GM18498 (cell line): ENCODE data around the gene FAM3A.

Experiments
- ATAC-seq: cut with Tn5 transposase; IDR thresholded peaks from one replicate; pipeline ENCODE4 v1.9.1; 2021; ENCODE audit warnings: mild to moderate bottlenecking, moderate library complexity; ENCODE audit not compliant: unreplicated experiment

The FAM3A gene

GRCh38 chrX:154483325-154483724, 32.7 kb downstream of the FAM3A start:
- ATAC-seq, result no peak

- no peak for ATAC-seq
These were observed 33.2 kb downstream of the FAM3A start for GRCh38 chrX:154482786-154483185.

DNA sequence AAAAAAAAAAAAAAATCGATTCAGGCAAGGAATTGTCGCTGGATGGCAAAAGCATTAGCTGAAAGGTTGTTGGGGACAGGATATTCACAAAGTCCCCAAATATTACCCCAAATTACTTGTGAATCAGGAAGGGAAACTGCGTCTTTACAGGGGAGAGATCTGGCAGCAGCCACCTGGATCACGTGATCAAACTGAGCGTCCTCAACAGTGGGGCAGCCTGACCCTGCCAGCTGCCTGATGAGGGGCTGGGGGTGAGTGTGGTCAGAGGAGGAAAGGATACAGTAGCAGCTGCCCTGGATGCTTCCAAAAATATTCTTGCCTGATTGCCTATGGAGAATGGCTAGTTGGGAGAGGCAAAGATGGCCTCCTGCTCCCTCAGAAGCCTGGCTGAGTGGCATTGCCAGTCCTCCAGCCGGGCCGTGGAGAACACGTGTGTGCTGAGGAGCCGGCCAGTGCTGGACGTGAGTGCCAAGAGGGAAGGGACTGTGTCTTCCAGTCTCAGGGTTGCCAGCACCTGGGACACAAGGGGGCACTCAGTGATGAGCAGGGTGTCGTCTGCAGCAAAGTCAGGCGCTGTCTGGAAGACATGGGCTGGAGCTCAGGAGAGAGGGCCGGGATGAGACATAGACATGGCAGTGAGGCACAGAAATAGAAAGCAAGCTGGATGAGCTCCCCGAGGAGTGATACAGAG, 34.0 kb downstream of the FAM3A start:
- ATAC-seq, result no peak

- no peak for ATAC-seq
These were observed 34.8 kb downstream of the FAM3A start for GRCh38 chrX:154481195-154481594.

DNA sequence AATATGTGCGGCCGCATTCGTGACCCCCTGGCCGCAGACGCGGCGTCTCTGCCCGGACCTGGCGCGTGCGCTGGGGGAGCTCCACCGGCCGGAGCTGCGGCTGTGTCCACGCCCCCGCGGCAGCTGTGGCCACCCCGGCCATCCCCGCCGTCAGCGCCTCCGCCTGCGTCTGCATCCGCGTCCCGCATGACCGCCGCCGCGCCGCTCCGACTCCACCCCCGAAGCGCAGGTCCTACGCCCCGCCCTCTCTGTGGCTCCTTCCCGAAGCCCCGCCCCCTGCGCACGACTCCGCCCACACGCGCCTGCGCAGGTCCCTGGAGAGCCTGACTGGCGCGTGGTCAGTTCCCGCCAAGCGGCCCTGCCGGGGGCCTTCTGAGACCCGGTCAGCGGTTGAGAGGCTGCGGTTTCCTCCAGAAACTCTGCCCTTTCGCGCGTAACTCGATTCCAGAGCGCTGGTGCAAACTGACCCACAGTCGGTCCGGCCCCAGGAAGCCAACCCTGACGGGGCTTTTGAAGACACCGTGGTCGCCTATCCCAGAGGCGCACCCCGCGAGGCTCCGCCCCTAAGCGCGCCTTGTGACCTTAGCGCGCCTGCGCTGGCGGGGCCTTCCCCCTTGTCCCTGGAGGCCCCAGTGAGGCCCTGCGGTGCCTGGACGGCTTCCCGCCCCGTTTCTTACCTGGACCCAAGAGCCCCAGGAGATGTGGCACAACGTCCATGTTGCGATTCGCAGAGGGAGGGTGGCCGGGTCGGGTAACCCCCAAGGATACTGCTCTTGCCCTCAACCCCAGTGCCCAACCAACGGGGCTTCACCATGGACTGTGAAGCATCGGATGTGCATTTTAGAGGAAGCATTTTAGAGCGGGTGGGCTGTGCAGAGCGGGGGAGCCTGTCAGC, 37.1 kb downstream of the FAM3A start, which contains the start of gene LAGE3:
Gene LAGE3 (minus strand): TSS at position 554 of the 895 bp plus-strand sequence. CDS start 366 bp downstream, at position 188.
- peak; percentile 93 for ATAC-seq

- no peak for ATAC-seq
These were observed 38.0 kb downstream of the FAM3A start for GRCh38 chrX:154477891-154478477.

GRCh38 chrX:154476821-154477220, 39.2 kb downstream of the FAM3A start:
- no peak for ATAC-seq

DNA sequence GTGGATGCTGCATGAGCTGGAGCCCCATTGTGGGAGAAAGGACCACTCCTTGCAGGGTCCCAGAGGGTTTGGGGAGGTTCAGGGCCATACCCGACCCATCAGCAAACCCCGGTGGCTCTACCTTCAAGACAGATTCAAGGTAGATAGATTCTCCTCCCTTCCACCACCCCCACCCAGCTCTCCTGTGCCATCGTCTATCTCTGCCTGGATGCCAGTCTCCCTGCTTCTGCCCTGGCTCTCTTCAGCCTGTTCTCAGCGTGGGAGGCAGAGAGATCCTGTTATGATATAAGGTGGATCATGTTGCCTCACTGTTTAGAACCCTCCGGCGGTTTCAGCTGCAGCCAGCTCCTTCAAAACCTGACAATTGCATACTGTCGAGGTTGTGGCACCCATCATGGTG, 42.3 kb downstream of the FAM3A start:
- ATAC-seq, result no peak

- ATAC-seq, result no peak
These were observed 43.1 kb downstream of the FAM3A start for GRCh38 chrX:154472685-154473632.

- ATAC-seq, result no peak
These were observed 44.0 kb downstream of the FAM3A start for GRCh38 chrX:154471839-154472684.

GRCh38 chrX:154470914-154471568, 45.0 kb downstream of the FAM3A start:
- no peak for ATAC-seq

GRCh38 chrX:154470434-154470833, 45.6 kb downstream of the FAM3A start:
- no peak for ATAC-seq

DNA sequence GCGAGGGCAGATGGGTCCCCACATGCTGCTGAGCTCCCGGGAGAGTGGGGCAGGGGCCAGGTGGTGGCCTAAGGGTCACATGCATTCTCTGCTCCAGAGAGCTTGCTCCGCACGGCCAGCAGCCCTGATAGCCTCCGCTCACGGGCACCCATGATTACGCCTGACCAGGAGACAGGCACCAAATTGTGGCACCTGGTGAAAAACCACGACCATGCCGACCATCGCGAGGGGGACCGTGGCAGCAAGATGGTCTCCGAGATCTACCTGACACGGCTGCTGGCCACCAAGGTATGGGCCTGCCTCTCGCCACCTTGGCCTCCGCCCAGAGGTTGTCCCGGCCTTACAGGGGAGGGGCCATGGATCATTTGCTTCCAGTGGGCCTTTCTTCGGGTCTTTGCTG, 46.2 kb downstream of the FAM3A start:
- ATAC-seq, result no peak

DNA sequence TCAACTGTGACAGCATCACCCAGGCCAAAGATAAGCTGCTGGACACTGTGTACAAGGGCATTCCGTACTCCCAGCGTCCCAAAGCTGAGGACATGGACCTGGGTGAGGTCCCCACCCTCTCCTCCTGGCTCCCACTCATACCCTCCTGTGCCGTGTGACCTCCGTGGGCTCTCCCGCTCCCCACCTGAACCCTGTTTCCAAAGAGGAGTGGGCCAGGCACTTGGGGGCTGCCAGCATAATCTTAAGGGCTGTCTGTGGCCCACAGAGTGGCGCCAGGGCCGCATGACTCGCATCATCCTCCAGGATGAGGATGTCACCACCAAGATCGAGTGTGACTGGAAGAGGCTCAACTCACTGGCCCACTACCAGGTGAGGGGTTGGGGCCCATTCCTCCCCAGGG, 46.9 kb downstream of the FAM3A start:
- no peak for ATAC-seq

GRCh38 chrX:154468217-154468616, 47.8 kb downstream of the FAM3A start:
- no peak for ATAC-seq

DNA sequence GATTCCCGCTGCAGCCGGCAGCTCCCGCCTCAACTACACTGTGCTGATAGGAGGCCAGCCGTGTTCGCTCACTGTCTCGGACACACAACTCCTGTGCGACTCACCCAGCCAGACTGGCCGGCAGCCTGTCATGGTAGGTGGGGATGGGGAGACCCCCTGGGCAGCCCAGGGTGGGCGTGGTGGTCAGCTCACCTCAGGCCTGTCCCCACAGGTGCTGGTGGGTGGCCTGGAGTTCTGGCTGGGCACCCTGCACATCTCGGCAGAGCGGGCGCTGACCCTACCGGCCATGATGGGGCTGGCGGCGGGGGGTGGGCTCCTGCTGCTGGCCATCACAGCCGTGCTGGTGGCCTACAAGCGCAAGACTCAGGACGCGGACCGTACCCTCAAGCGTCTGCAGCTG, 48.5 kb downstream of the FAM3A start:
- ATAC-seq, result no peak

GRCh38 chrX:154466907-154467306, 49.1 kb downstream of the FAM3A start:
- no peak for ATAC-seq

DNA sequence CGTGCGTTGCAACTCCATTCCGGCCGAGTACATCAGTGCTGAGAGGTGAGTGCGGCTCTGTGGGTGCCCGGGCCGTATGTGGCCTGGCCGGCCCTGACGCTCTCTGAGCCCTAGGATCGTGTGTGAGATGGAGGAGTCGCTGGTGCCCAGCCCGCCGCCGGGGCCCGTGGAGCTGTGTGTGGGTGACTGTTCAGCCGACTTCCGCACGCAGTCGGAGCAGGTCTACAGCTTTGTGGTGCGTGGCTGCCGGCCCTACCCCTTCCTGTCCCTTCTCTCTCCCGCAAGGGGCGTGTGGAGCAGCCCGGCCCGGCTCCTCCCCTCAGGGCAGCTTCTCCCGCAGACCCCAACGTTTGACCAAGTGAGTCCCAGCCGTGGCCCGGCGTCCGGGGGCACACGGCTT, 50.0 kb downstream of the FAM3A start:
- ATAC-seq, result no peak

- ATAC-seq, result no peak
These were observed 50.4 kb downstream of the FAM3A start for GRCh38 chrX:154465601-154466000.
